NCI-H128 (cell line): ENCODE results near the gene OR10A4.
"Not testable (repeated sequence)": the region's sequence is repeated elsewhere in the genome, so short reads cannot be mapped to it uniquely, and the experiment has no call there.

Experiments used
- DNase-seq: peaks from one replicate; lab custom pipeline; 2025; ENCODE audit not compliant: unreplicated experiment; lab: John Stamatoyannopoulos, UW

Gene OR10A4

GRCh38 chr11:6895010-6895409 lies 18.6 kb downstream of the OR10A4 start:
- no peak for DNase-seq

- DNase-seq = no peak
Observed at GRCh38 chr11:6898911-6899310, 22.5 kb downstream of the OR10A4 start.

GRCh38 chr11:6900327-6900999 lies 24.0 kb downstream of the OR10A4 start:
- no peak for DNase-seq

- DNase-seq = not testable (repeated sequence)
Observed at GRCh38 chr11:6904804-6905203, 28.4 kb downstream of the OR10A4 start.

GRCh38 chr11:6911378-6911777 lies 35.0 kb downstream of the OR10A4 start:
- no peak for DNase-seq

- no peak for DNase-seq
Observed at GRCh38 chr11:6911948-6912347, 35.5 kb downstream of the OR10A4 start.

GRCh38 chr11:6919698-6920097 lies 43.3 kb downstream of the OR10A4 start:
- DNase-seq = no peak

- DNase-seq = no peak
Observed at GRCh38 chr11:6920702-6921101, 44.3 kb downstream of the OR10A4 start, which contains the start of gene OR2D3. Gene OR2D3, plus strand, starts transcription at chr11:6921002. Its CDS starts 0 bp downstream, at chr11:6921002.

- DNase-seq = no peak
Observed at GRCh38 chr11:6925007-6925577, 48.7 kb downstream of the OR10A4 start.

GRCh38 chr11:6925636-6926207 lies 49.3 kb downstream of the OR10A4 start:
- DNase-seq = no peak

- DNase-seq = no peak
Observed at GRCh38 chr11:6926208-6927029, 50.0 kb downstream of the OR10A4 start, which contains the start of gene ZNF215. Gene ZNF215, plus strand, starts transcription at chr11:6926426. Its CDS starts 5,847 bp downstream, at chr11:6932273.

GRCh38 chr11:6927030-6927617 lies 50.7 kb downstream of the OR10A4 start:
- DNase-seq = no peak
